Measurements from ENCODE around the gene ATOX1. TPM values are rescaled to one million over a fixed set of nuclear protein-coding genes. Genes with fewer than 3 reads are reported as not detected.

The ATOX1 gene
- total RNA-seq, 4 donors from 2014 or later: 61.6 to 145 (median 74.6) TPM

DNA sequence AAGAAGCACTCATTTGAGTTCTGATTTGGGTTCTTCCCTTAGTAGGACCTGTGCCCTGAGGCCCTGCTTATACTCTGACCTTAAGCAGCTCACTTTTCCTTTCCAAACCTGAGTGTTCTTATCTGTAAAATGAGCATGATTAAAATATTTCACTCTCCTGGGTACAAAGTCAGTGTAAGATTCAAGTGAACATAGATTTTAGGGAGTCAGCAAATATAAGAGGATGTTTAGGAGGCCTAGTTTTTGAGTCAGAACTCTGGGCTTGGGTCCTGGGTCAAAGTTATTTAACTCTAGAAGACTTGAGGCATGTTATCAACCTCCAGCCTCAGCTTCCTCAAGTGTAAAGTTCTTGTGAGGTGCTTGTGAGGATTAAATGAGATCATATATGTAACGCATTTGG is 63.0 kb downstream of the ATOX1 start:
- no peaks in the 10 kb centered on the region for H3K9me3 ChIP-seq
- TF ChIP-seq POLR2AphosphoS5 (IDR thresholded peaks at IDR 0.05) (no peak), POLR2A (IDR thresholded peaks at IDR 0.05) (no peak)
- TF ChIP-seq, protein P1, sequence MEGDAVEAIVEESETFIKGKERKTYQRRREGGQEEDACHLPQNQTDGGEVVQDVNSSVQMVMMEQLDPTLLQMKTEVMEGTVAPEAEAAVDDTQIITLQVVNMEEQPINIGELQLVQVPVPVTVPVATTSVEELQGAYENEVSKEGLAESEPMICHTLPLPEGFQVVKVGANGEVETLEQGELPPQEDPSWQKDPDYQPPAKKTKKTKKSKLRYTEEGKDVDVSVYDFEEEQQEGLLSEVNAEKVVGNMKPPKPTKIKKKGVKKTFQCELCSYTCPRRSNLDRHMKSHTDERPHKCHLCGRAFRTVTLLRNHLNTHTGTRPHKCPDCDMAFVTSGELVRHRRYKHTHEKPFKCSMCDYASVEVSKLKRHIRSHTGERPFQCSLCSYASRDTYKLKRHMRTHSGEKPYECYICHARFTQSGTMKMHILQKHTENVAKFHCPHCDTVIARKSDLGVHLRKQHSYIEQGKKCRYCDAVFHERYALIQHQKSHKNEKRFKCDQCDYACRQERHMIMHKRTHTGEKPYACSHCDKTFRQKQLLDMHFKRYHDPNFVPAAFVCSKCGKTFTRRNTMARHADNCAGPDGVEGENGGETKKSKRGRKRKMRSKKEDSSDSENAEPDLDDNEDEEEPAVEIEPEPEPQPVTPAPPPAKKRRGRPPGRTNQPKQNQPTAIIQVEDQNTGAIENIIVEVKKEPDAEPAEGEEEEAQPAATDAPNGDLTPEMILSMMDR (IDR thresholded peaks at IDR 0.05): no peak
- H3K36me3 ChIP-seq: no peaks in the 10 kb centered on the region
- ATAC-seq: no peak
- WGBS, 2 donors (ENCODE audit: low coverage in 1 of 2): 67 to 88% methylated on average over 1 of the region's 1 CpG
- H3K4me3 ChIP-seq: no peak overlapping the region
- H3K4me1 ChIP-seq: peaks cover 0 to 55% (median 7%) of the 10 kb centered on the region in 3 donors
- no peaks in the 10 kb centered on the region for H3K27me3 ChIP-seq
- H3K27ac ChIP-seq: peak overlapping the region in 3 of 4 donors; percentile 75 to 85 (median 80)

DNA sequence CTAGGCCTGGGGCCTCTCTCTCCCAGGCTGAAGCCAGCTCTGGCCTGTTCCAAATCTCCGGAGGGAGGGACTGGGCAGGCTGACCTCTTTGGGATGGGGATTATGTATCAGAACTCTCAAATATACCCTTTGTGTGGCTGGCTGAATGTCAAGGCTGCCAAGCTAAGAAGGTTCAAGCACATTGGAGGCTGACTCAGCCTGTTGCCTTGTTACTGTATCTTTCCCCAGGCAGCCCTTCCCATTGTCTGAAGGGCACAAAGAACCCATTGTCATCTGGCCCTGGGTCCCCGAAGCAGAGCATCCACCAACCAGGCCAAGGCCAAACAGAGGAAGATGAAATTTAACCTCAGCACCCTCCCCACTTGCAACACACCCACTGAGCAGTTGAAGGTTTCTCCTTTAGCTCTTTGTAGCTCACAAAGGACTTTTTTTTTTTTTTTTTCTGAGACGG is 64.4 kb downstream of the ATOX1 start:
- Histone ChIP-seq H3K36me3 (no peaks in the 10 kb centered on the region), H3K4me1 (peaks cover 0 to 40% (median 7%) of the 10 kb centered on the region in 3 donors), H3K27me3 (no peaks in the 10 kb centered on the region), H3K27ac (peak overlapping the region in 3 of 4 donors; percentile 15 to 85 (median 19)), H3K9me3 (no peaks in the 10 kb centered on the region), H3K4me3 (no peak overlapping the region)
- no peak for ATAC-seq
- no peak for TF ChIP-seq POLR2AphosphoS5 (IDR thresholded peaks at IDR 0.05)
- no peak for TF ChIP-seq EP300 (IDR thresholded peaks at IDR 0.05)
- TF ChIP-seq, protein P1 (IDR thresholded peaks at IDR 0.05): no peak
- TF ChIP-seq POLR2A (IDR thresholded peaks at IDR 0.05): no peak
- WGBS, 2 donors (ENCODE audit: low coverage in 1 of 2): 83 to 95% methylated on average over 1 to 2 of the region's 3 CpGs

Small RNA genes within 50 kb of the gene (small RNA-seq; reads per million reads assigned to genes)
- gene RN7SKP232: 0 reads per million in 4 donors

Other genes with a start within 250 kb of the ATOX1 start
- gene FAT2, start 167.3 kb downstream of the ATOX1 start, total RNA-seq: 1 to 10 TPM in 1 of 4 donors, under 1 TPM in 2, not detected in 1; 0.13 to 5.6 (median 0.62) TPM
- 100 to 1,000 TPM; 194 to 521 (median 352) TPM for gene SPARC, start 71.7 kb downstream of the ATOX1 start, total RNA-seq
- 100 to 1,000 TPM in 2 of 4 donors, 10 to 100 TPM in 2; 73.3 to 102 (median 89.1) TPM for gene G3BP1, start 13.3 kb upstream of the ATOX1 start, total RNA-seq
- not detected for gene GLRA1, start 166.2 kb upstream of the ATOX1 start, total RNA-seq